Hepatocyte (in vitro differentiated cells): ENCODE results near the gene SERPINA3.

ENCODE experiments used
- CTCF ChIP-seq: fragments of 200-600 bp; sonication (generic); IDR thresholded peaks from 2 replicates; pipeline ENCODE4 v1.5.1; 2016; ENCODE audit warnings: antibody characterized with exemption, mild to moderate bottlenecking; ENCODE audit not compliant: poor library complexity
- EZH2 ChIP-seq: fragments of 200-600 bp; sonication (generic); IDR thresholded peaks from 2 replicates; pipeline ENCODE4 v1.6.1; 2016; ENCODE audit warnings: antibody characterized with exemption, mild to moderate bottlenecking, borderline replicate concordance

- no peak for TF ChIP-seq CTCF
- no peak for TF ChIP-seq EZH2
Measured at GRCh38 chr14:94570002-94570400, 42.2 kb upstream of the SERPINA3 start.
